Anterior cingulate cortex (tissue), 58 donors: ENCODE results near the gene FAM167B.
A peak's percentile ranks its signal among the peaks of the same experiment; 100 is the strongest.

Experiments
- DNase-seq, 58 donors: peaks; one replicate each; lab custom pipeline; 2025; lab: John Stamatoyannopoulos, UW

Gene FAM167B

DNA sequence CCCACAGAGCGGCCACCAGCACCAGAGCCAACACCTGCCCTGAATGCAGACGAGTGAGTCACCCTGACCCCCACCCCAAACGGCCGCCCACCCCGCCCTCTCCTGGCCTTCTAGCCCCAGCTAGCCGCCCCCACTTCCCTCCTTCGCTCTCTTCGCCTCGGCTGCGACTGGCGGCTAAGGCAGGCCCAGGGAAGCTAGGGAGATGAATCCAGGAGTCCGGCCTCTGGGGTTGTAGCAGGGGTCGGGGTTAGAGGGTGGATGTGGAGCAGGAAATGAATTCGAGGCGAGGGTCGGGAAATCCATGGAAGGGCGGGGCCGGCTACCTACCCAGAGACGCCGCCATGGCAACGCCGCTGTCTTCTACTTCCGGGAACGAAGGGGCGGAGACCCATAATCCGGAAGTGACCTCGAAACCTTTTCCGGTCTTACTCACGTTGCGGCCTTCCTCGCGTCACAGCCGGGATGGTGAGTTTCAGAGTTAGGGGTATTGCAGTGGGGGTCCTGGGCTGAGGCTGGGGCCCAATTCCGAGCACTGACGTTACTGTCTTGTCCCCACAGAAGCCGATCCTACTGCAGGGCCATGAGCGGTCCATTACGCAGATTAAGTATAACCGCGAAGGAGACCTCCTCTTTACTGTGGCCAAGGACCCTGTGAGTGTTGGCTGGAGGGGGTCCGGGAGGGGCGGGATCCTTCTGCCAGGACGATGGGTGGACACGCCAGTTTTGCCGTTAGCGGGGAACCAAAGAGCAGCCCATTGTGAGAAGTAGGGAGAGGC is 24.9 kb upstream of the FAM167B start, which contains the start of the genes EIF3I and TMEM234:
EIF3I (plus strand) TSS at position 428 of the 776 bp plus-strand sequence; CDS start at position 463, 35 bp downstream.
TMEM234 (minus strand) TSS at position 374 of the 776 bp plus-strand sequence; CDS start at position 343, 31 bp downstream.
- peak; percentile 30 to 95 (median 86) for DNase-seq

- no peak for DNase-seq
These were observed 23.3 kb upstream of the FAM167B start for GRCh38 chr1:32223683-32224082.

DNA sequence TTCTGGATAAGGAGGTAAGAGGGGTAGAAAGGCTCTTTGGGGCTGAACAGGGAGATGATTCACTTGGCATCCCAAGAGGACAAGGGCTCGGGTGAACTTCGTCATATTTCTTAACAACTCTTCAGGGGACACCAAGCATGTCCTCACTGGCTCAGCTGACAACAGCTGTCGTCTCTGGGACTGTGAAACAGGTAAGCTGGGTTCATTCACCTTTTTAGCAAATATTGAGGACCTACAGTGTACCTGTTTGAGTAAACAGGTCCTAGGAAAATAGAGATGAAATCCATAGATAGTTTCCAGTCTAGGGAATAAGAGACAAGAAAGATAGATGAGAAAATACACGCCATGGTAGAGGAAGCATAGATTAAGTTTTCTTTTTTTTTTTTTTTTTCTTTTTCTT is 22.7 kb upstream of the FAM167B start:
- no peak for DNase-seq

DNA sequence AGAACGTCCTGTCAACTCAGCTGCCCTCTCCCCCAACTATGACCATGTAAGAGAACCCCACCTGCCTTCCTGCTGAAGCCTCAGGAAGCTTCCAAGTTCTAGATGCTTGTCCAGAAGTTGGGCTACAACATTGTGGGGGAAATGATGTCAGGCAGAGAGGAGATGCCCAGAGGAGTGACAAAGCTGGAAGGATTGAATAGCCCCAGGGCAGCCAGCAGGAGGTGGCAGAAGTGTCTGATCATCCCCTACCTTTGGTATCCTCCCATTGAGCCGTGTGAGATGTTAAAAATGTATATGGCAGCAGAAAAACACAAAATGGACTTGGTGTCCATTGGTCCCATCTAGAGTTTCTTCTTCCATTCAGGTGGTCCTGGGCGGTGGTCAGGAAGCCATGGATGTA is 18.3 kb upstream of the FAM167B start:
- no peak for DNase-seq

DNA sequence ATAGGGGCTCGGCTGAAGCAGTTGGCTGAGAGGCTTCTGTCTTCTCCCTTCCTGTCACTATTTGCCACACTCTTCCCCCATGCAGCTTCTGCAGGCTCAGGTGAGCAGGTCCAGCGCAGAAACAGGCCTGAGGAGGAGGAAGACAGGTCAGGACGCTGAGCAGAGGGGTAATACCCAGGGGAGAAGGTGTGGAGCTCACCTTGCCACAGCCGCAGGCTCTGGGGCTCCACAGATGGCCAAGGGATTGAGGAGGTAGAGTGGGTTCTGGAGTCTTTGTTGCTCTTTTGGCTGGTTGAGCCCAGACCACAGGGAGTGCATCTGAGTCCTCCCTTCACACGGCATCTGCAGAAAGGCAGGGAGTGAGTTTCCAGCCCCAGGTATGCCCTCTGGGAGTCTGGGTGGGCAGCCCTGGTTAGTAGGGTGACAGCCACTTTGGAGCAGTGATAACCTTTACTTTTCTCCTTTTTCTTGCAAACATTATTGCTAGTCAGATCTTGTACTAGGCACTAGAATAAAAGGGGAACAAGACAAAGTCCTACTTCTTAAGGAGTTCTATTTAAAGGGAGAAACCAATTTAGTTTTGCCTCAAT is 15.1 kb upstream of the FAM167B start:
- DNase-seq, result no peak

DNA sequence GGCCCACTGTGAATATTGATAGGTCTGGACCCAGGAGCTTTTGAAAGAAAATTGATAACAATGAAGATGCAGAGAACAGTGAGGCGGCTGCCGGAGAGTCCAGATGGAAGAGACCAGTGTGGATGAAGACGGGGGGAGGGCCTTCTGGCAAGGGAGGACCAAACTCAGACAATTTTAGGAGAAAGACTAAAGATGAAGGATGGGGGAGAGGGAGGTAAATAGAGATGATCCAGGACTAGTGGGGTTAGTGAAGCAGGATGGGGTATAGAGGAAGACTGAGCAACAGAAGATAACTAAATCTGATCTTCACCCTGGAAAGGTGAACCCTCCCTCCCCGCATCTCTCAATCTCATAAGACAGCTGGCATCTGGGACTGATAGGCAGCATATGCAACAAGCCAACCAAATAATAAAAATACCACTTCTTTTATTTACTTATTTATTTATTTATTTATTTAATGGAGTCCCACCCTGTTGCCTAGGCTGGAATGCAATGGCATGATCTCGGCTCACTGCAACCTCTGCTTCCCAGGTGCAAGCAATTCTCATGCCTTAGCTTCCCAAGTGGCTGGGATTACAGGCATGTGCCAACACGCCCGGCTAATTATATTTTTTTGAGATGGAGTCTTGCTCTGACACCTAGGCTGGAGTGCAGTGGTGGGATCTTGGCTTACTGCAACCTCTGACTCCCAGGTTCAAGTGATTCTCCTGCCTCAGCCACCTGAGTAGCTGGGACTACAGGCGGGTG is 14.3 kb upstream of the FAM167B start:
- DNase-seq, result no peak

DNA sequence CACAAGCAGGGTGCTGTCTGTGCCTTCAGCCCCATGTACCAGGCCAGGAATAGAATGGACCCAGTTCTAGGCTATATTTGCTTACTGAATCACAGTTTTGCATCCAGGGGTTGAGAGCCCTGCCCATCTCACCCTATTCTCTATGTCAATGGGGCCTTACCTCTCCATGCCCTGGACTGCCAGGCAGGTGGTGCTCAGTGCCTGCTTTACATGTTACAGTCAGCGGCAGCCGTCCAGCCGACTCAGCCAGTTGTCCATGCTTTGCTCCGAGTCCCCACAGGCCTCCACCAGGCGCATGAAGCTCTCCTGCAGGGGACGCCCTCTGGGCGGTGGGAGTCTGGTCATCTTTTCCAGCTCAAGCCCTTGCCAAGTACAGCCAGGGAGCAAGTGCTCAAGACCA is 12.2 kb upstream of the FAM167B start:
- no peak for DNase-seq

DNA sequence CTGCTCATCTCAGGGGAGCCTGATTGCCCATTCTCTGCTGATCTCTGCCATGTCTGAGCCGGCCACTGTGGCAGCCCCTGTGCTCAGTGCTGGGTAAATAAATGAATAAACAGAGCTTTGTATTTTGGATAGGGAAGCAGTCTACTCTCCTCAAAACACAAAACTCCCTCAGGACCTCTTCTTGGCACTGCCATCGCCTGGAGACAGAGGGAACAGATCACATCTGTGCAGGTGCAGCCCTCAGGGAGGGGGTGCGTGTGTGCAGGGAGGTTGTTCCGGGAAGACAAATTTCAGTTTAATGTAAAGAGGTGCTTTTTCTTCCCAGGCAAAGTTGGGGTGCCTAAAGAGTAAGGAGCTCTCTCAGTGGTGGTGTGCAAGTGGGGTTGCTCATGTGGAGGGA is 7.7 kb upstream of the FAM167B start:
- DNase-seq, result no peak

DNA sequence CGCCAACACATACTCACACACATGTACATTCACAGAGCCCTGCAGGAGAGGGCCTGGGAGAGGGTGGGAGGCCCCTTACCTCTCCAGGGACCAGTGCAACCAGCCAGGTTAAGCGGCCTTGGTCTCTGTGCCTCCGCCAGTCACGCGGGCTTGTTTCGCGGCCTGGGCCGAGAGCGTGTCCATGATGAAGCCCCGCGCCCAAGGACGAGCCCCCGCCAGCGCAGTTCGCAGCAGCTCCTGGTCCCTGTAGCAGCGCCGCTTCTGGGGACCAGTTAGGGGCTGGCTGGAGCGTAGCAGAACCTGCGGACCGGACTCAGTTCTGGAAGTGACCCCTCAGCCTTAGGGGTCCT is 7.3 kb upstream of the FAM167B start:
- DNase-seq, result no peak

GRCh38 chr1:32240140-32240951 is 6.7 kb upstream of the FAM167B start:
- peak in 50 of 58 donors; percentile 14 to 78 (median 40) for DNase-seq

DNA sequence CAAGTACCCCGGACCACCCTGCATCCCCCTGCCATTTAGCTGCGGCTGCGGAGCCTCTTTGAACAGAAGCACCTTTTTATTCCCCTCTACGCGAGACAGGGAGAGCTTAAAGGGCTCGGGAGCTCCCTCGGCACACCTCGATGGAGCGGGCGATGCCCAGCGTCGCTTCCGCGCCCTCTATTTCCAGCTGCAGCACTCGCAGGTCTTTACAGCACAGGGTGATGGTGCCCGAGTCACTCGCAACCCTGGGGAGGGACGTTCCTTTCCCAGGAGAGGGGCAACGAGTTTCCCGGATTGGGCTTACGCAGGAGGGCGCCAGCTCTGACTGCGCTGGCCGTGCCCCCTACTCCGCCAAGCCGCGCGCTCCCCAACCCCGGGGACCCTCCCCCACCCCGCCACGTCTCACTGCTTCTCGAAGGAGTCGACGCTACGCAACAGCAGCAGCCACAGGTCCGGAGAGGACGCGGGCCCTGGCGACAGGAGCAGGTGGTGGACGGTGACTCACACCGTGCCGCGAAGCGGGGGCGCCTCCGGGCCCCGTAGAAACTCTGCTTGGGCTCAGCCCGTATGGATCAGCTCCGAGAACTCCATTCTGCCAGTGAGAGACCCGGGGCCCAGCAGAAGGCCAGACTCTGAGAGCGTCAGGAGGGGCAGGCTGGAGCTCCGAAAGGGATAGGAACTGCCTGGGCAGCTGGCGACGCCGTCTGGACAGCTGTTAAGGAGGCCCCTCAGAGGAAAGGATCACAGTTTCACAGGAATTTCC is 5.8 kb upstream of the FAM167B start:
- DNase-seq, result peak in 42 of 58 donors; percentile 6 to 72 (median 36)

GRCh38 chr1:32242341-32242851 is 4.6 kb upstream of the FAM167B start:
- DNase-seq, result peak in 34 of 58 donors; percentile 3 to 60 (median 26)

- DNase-seq, result no peak
These were observed 430 bp downstream of the FAM167B start for GRCh38 chr1:32247452-32247851.

DNA sequence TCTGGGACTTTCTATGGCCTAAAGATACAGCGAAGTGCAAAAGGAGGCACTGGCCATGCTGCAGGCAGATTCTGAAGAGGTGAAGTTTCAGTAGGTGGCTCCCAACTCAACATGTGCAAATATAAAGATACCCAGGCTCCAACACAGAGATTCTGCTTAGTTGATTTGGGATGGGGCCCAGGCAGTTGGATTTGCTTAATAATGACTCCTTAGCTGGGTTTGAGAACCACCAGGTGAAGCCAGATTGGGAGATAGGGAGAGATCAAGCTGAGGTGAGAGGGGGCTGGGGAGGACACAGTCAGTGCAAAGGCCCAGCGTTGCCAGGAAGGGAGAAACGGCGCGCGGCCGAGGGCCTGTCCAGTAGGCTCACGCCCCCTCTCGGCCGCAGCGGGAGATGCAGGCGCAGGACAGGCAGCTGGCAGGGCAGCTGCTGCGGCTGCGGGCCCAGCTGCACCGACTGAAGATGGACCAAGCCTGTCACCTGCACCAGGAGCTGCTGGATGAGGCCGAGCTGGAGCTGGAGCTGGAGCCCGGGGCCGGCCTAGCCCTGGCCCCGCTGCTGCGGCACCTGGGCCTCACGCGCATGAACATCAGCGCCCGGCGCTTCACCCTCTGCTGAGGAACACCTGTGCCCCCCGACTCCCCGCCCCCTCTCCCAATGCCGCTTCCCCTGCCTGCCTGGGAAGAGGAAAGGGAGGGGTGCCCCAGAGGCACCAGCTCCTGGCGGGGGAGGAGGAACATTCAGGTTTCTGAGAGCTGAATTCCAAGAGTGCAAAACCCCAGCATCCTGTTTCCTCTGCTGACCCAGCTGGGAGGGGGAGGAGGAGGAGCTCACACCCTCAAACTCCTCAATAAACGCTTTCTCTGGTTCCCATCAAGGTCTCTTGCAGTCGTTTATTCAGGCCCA is 1.2 kb downstream of the FAM167B start:
- DNase-seq, result peak in 14 of 58 donors; percentile 4 to 46 (median 13)

DNA sequence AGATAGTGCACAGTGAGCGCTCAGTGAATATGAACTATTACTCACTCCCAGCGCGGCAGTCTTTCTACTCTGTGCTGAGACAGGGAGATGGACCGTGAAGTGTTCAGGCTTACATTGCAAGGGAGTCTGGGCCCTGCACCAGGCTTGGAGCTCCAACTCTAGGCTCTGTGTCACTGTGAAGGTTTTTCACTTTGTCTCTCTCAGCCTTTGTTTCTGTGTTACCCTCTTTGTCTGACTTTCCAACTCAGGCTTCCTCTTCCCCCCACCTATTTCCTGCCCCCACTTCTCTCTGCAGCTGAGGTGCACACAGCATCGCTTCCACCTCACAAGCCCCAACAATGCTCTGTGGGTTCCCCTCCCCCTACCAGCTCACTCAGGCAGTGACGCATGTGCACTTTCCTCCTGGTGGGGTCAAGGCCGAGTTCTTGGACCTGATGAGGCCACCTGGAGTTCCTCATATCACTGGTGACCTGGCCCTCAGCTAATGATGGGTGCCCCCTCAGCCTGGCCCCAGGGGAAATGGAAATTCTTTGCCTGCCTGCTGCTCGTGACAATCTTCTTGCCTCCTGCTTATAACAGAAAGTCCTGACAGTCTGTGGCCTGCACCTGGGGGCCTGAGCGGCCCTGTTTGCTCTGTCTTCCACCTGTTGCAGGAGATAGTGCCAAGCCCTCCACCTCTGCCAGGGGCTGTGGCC is 3.0 kb downstream of the FAM167B start:
- no peak for DNase-seq

- DNase-seq, result no peak
These were observed 4.1 kb downstream of the FAM167B start, which contains the start of gene LCK for GRCh38 chr1:32250893-32251716. Gene LCK, plus strand, starts transcription at chr1:32251265. Its CDS starts 23,065 bp downstream, at chr1:32274330.
